Gastroesophageal sphincter (tissue), 3 donors: Measurements from ENCODE around the gene EXOC2.

Experiments used
- CTCF ChIP-seq, 4 experiments: fragments of 200-600 bp in 2 of 4; fragments of 450-650 bp in 2 of 4; sonication (generic) in 1 of 4; IDR thresholded peaks; one replicate each; pipeline ENCODE4 v1.5.1; 2017 to 2019; ENCODE audit warnings: antibody characterized with exemption in 4 of 4, mild to moderate bottlenecking in 2 of 4, moderate library complexity in 2 of 4
- POLR2A ChIP-seq, 2 donors: fragments of 450-650 bp; IDR thresholded peaks; one replicate each; pipeline ENCODE4 v1.6.1; 2017; ENCODE audit warnings: antibody characterized with exemption in 2 of 2, mild to moderate bottlenecking in 2 of 2, moderate library complexity in 1 of 2

GRCh38 chr6:701215-701614 lies 8.3 kb upstream of the EXOC2 start:
- TF ChIP-seq CTCF (IDR thresholded peaks at IDR 0.05), result no peak
- TF ChIP-seq POLR2A (IDR thresholded peaks at IDR 0.05), result no peak
